Parathyroid adenoma (tissue), 2 donors: ENCODE measurements around the gene PRKAR2B.

Experiments used
- H2AFZ ChIP-seq: fragments of 300-600 bp; sonication (generic); one replicate; pipeline ENCODE4 v1.7.0; 2017; ENCODE audit warnings: antibody characterized with exemption, mild to moderate bottlenecking
- H3K27ac ChIP-seq: fragments of 300-600 bp; sonication (generic); one replicate; pipeline ENCODE4 v1.7.0; 2017
- H3K27me3 ChIP-seq: fragments of 300-600 bp; sonication (generic); one replicate; pipeline ENCODE4 v1.7.0; 2017; ENCODE audit warnings: low read length; ENCODE audit not compliant: control insufficient read depth, insufficient read depth
- H3K36me3 ChIP-seq: fragments of 300-600 bp; sonication (generic); one replicate; pipeline ENCODE4 v1.7.0; 2017; ENCODE audit warnings: low read length; ENCODE audit not compliant: control insufficient read depth, insufficient read depth
- H3K4me1 ChIP-seq: fragments of 300-600 bp; sonication (generic); one replicate; pipeline ENCODE4 v1.7.0; 2017; ENCODE audit warnings: control low read depth
- H3K4me2 ChIP-seq: fragments of 300-600 bp; sonication (generic); one replicate; pipeline ENCODE4 v1.7.0; 2017; ENCODE audit warnings: low read length
- H3K4me3 ChIP-seq: fragments of 300-600 bp; sonication (generic); one replicate; pipeline ENCODE4 v1.7.0; 2017; ENCODE audit warnings: low read depth, low read length
- H3K79me2 ChIP-seq: fragments of 300-600 bp; sonication (generic); one replicate; pipeline ENCODE4 v1.7.0; 2017; ENCODE audit warnings: control low read depth
- H3K9ac ChIP-seq: fragments of 300-600 bp; sonication (generic); one replicate; pipeline ENCODE4 v1.7.0; 2017; ENCODE audit warnings: mild to moderate bottlenecking
- H3K9me3 ChIP-seq: fragments of 300-600 bp; sonication (generic); one replicate; pipeline ENCODE4 v1.7.0; 2017; ENCODE audit warnings: low read length; ENCODE audit not compliant: control insufficient read depth
- CTCF ChIP-seq: fragments of 300-600 bp; sonication (generic); IDR thresholded peaks from one replicate; pipeline ENCODE4 v1.7.0; 2017; ENCODE audit warnings: antibody characterized with exemption, mild to moderate bottlenecking
- donor health status: primary hyperparathyroidism.

Gene PRKAR2B

GRCh38 chr7:107128217-107128616 is 83.7 kb downstream of the PRKAR2B start:
- Histone ChIP-seq H2AFZ (no peak overlapping the region), H3K27ac (no peak overlapping the region), H3K4me1 (no peaks in the 10 kb centered on the region), H3K4me3 (no peak overlapping the region), H3K4me2 (no peak overlapping the region), H3K9me3 (no peaks in the 10 kb centered on the region), H3K9ac (no peak overlapping the region), H3K79me2 (peaks cover 3% of the 10 kb centered on the region), H3K27me3 (no peaks in the 10 kb centered on the region), H3K36me3 (no peaks in the 10 kb centered on the region)
- no peak for TF ChIP-seq CTCF

- H3K4me2 ChIP-seq, result no peak overlapping the region
- no peak overlapping the region for H2AFZ ChIP-seq
- no peak overlapping the region for H3K4me3 ChIP-seq
- H3K79me2 ChIP-seq, result peaks cover 3% of the 10 kb centered on the region
- no peak overlapping the region for H3K27ac ChIP-seq
- H3K9ac ChIP-seq, result no peak overlapping the region
- H3K9me3 ChIP-seq, result no peaks in the 10 kb centered on the region
- H3K27me3 ChIP-seq, result no peaks in the 10 kb centered on the region
- no peaks in the 10 kb centered on the region for H3K4me1 ChIP-seq
- H3K36me3 ChIP-seq, result no peaks in the 10 kb centered on the region
- no peak for TF ChIP-seq CTCF
Measured at GRCh38 chr7:107128748-107129147, 84.2 kb downstream of the PRKAR2B start.

- TF ChIP-seq CTCF, result peak; percentile 6
- H2AFZ ChIP-seq, result no peak overlapping the region
- no peaks in the 10 kb centered on the region for H3K36me3 ChIP-seq
- no peak overlapping the region for H3K4me3 ChIP-seq
- no peak overlapping the region for H3K4me2 ChIP-seq
- peaks cover 3% of the 10 kb centered on the region for H3K79me2 ChIP-seq
- H3K27ac ChIP-seq, result no peak overlapping the region
- H3K9me3 ChIP-seq, result no peaks in the 10 kb centered on the region
- no peaks in the 10 kb centered on the region for H3K4me1 ChIP-seq
- H3K9ac ChIP-seq, result no peak overlapping the region
- H3K27me3 ChIP-seq, result no peaks in the 10 kb centered on the region
Measured at GRCh38 chr7:107130487-107131220, 86.1 kb downstream of the PRKAR2B start.

- TF ChIP-seq CTCF, result no peak
- Histone ChIP-seq H3K4me1 (no peaks in the 10 kb centered on the region), H3K27me3 (no peaks in the 10 kb centered on the region), H3K4me2 (no peak overlapping the region), H2AFZ (no peak overlapping the region), H3K79me2 (peaks cover 3% of the 10 kb centered on the region), H3K4me3 (no peak overlapping the region), H3K27ac (no peak overlapping the region), H3K9ac (no peak overlapping the region), H3K9me3 (no peaks in the 10 kb centered on the region), H3K36me3 (no peaks in the 10 kb centered on the region)
Measured at GRCh38 chr7:107133396-107133795, 88.9 kb downstream of the PRKAR2B start.
